H1 (cell line): ENCODE data around the gene AGRP. TPM values are rescaled to one million over a fixed set of nuclear protein-coding genes. Genes with fewer than 3 reads are reported as not detected.

Source experiments
- CEBPB ChIP-seq: IDR thresholded peaks from 2 replicates; pipeline ENCODE4 v1.6.1; 2012; ENCODE audit warnings: low read depth, low read length
- PHF8 ChIP-seq: fragments of 200-600 bp; sonication (generic); conservative IDR thresholded peaks from 2 replicates; pipeline ENCODE4 v1.7.1; 2012; ENCODE audit warnings: low read depth, mild to moderate bottlenecking, inconsistent platforms, low read length, moderate library complexity
- polyA plus RNA-seq, 7 experiments: library from polyadenylated mRNA; depleted of rRNA in 3 of 7; stranded (reverse) in 5 of 7; unstranded in 2 of 7; fragments of >200 nt in 5 of 7; fragments of 200-250 nt in 2 of 7; gene quantifications; 1 replicate in 5 of 7; 2 replicates in 1 of 7; 4 replicates in 1 of 7; pipeline versions ENCODE4 v1.2.1 to v1.2.3, GENCODE V29; 2011 to 2013; ENCODE audit warnings: missing spikeins in 2 of 7, mixed read lengths in 2 of 7
- total RNA-seq: library from RNA; stranded (reverse); fragmentation: NEBNext Ultra II Directional; extraction: Animal tissue kit (Norgen Biotek cat#: 25700); gene quantifications from 2 replicates; pipeline ENCODE4 v1.2.1, GENCODE V29; 2021

AGRP gene
- total and polyA plus RNA-seq, 2 of the 8 experiments (the other 6 are each of a cell fraction or from before 2014, with no cell fraction given): not detected

DNA sequence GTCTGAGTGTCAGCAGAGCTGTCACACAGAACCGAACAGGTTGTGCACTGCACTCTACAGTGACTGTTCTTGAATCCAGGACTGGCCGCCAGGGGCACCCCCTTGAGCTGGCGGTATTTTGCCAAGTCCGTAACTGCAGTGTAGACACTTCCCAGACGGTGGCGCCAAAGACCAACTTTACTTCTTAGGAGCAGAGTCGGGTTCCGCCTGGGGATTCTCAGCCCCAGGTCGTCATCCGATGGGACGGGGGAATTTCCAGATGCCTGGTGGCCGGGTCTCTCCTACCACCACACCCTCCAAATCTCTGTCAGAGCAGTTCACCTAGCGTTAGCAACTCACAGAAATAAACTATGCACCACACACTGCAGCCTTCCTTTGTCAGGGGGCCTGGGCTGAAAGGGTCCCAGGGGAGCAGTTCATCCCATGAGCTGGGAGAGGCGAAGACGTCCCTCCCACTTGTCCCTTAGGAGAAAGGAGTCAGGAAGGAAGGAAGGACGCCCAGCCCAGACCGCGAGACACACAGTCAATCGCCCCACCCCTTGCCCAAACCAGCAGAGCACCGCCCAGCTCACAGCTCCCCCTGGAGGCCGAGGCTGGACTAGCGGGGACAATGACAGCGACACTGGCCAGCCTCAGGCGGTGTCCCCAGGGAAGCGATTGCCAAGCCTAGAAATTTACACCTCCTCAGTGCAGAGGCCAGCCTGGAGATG is 37.9 kb upstream of the AGRP start (continued):
- TF ChIP-seq PHF8 (0 out of 2 replicates have a peak, but pooled peaks have one; percentile 36), CEBPB (no peak)
